ENCODE results near the gene OR7G1. TPM values are rescaled to one million over a fixed set of nuclear protein-coding genes. Genes with fewer than 3 reads are reported as not detected.

OR7G1 gene
- total and polyA plus RNA-seq, 2 of the 8 experiments (the other 6 are each of a cell fraction or from before 2014, with no cell fraction given): not detected

GRCh38 chr19:9148697-9149096 is 33.1 kb upstream of the OR7G1 start:
- no peak overlapping the region for H4K5ac ChIP-seq (ENCODE audit: insufficient read length, low read depth, low read length)
- no peak overlapping the region for H3K14ac ChIP-seq (ENCODE audit: insufficient read length)
- H3K79me1 ChIP-seq (ENCODE audit: low read depth, low read length): peaks cover 11% of the 10 kb centered on the region
- no peak overlapping the region for H2BK20ac ChIP-seq (ENCODE audit: low read length)
- H3K23ac ChIP-seq (ENCODE audit: insufficient read length): no peak overlapping the region
- H4K91ac ChIP-seq (replicated peaks; ENCODE audit: insufficient read length, low read length): no peak overlapping the region
- H3K23me2 ChIP-seq (ENCODE audit: low read depth, low read length): no peaks in the 10 kb centered on the region
- no peak for FAIRE-seq
- H2BK5ac ChIP-seq (ENCODE audit: low read depth, low read length): no peak overlapping the region
- no peak overlapping the region for H2AK5ac ChIP-seq (ENCODE audit: low read depth, low read length)
- no peak overlapping the region for H3K4me3 ChIP-seq (ENCODE audit: extremely low read depth in 1 of 4, insufficient read depth in 2 of 4, low read depth in 3 of 4, low read length in 4 of 4)
- DNase-seq (ENCODE audit: low read depth in 1 of 2, low spot score in 2 of 2): no peak
- no peak overlapping the region for H2BK12ac ChIP-seq (ENCODE audit: low read depth, low read length)
- WGBS, 2 experiments (ENCODE audit: extremely low coverage in 1 of 2, insufficient coverage in 1 of 2, insufficient read length in 1 of 2, insufficient replicate concordance in 2 of 2, low coverage in 1 of 2, low lambda C conversion rate in 2 of 2, missing lambda C conversion rate in 1 of 2): 89% methylated on average over 3 of the region's 3 CpGs; no CpG with 5 or more reads in 1 of the 2 experiments
- no peak overlapping the region for H4K8ac ChIP-seq (ENCODE audit: extremely low read depth, insufficient read depth, low read length)
- H3K9ac ChIP-seq (replicated peaks in 1 of 4; ENCODE audit: extremely low read depth in 1 of 4, low read depth in 3 of 4, low read length in 3 of 4): no peak overlapping the region
- H3K56ac ChIP-seq (replicated peaks; ENCODE audit: insufficient read length, low read depth, low read length): no peak overlapping the region
- H2BK15ac ChIP-seq (ENCODE audit: low read length): no peak overlapping the region
- H2BK120ac ChIP-seq (replicated peaks; ENCODE audit: low read depth, low read length): no peak overlapping the region
- H3K27ac ChIP-seq (ENCODE audit: low read depth, low read length): no peak overlapping the region
- peaks cover 0 to 10% of the 10 kb centered on the region in 2 experiments for H4K20me1 ChIP-seq (replicated peaks in 1 of 2; ENCODE audit: control insufficient read depth in 1 of 2, insufficient read depth in 2 of 2, low read length in 2 of 2)
- no peak overlapping the region for H3K18ac ChIP-seq (ENCODE audit: extremely low read depth, low read length)
- peaks cover 2 to 47% (median 12%) of the 10 kb centered on the region in 4 experiments; a peak in 5 of 8 replicates for H3K36me3 ChIP-seq (ENCODE audit: control insufficient read depth in 2 of 4, insufficient read depth in 4 of 4, low read length in 3 of 4)
- peaks cover 82 to 99% of the 10 kb centered on the region in 2 experiments for H3K79me2 ChIP-seq (ENCODE audit: control insufficient read depth in 1 of 2, insufficient read depth in 2 of 2, low read length in 2 of 2)
- TF ChIP-seq TEAD4 (IDR thresholded peaks at IDR 0.05; ENCODE audit: low read depth, low read length) (no peak), CREB1 (IDR thresholded peaks at IDR 0.05) (no peak), USF2 (IDR thresholded peaks at IDR 0.05; ENCODE audit: low read length) (no peak), TBP (IDR thresholded peaks at IDR 0.05; ENCODE audit: low read depth, low read length) (no peak), MAFK (IDR thresholded peaks at IDR 0.05; ENCODE audit: low read depth, low read length) (no peak), NRF1 (IDR thresholded peaks at IDR 0.05; ENCODE audit: low read depth, low read length) (no peak), KDM4A (IDR thresholded peaks at IDR 0.05; ENCODE audit: low read depth, low read length, severe bottlenecking) (no peak), KDM5A (IDR thresholded peaks at IDR 0.05; ENCODE audit: low read length) (no peak), TCF12 (IDR thresholded peaks at IDR 0.05; ENCODE audit: low read depth, low read length) (no peak)
- no peak overlapping the region for H3K4ac ChIP-seq (replicated peaks; ENCODE audit: insufficient read length, low read depth, low read length)
- H3K9me3 ChIP-seq (ENCODE audit: insufficient read depth in 2 of 2, low read depth in 1 of 2, low read length in 1 of 2): peaks cover 35 to 40% of the 10 kb centered on the region in 2 experiments
- H3K4me1 ChIP-seq (replicated peaks in 1 of 4; ENCODE audit: control insufficient read depth in 3 of 4, insufficient read depth in 4 of 4, low read length in 3 of 4): no peaks in the 10 kb centered on the region
- H3K4me2 ChIP-seq (ENCODE audit: insufficient read depth in 1 of 2, low read depth in 2 of 2, low read length in 2 of 2): no peak overlapping the region
- ChIA-PET CTCF (ENCODE audit: partially characterized antibody) (no interaction called here), POLR2A (ENCODE audit: partially characterized antibody) (interaction anchor here (0.8 to 1.2 kb wide), 2 partner anchors 13 to 18 kb away, joined by 3 read pairs; no protein-coding TSS in a partner anchor)
- no peaks in the 10 kb centered on the region for H3K27me3 ChIP-seq (replicated peaks in 1 of 4; ENCODE audit: control insufficient read depth in 3 of 4, extremely low read depth in 1 of 4, insufficient read depth in 3 of 4, low read length in 3 of 4)
- no peak overlapping the region for H2AFZ ChIP-seq (ENCODE audit: low read length)

Data from H1 (cell line).